GM18858 (cell line): ENCODE measurements around the gene MAML3.

Source experiments
- ATAC-seq: cut with Tn5 transposase; IDR thresholded peaks from one replicate; pipeline ENCODE4 v1.9.1; 2021; ENCODE audit not compliant: unreplicated experiment

MAML3 gene

GRCh38 chr4:139817657-139818452 lies 336.1 kb downstream of the MAML3 start:
- no peak for ATAC-seq

DNA sequence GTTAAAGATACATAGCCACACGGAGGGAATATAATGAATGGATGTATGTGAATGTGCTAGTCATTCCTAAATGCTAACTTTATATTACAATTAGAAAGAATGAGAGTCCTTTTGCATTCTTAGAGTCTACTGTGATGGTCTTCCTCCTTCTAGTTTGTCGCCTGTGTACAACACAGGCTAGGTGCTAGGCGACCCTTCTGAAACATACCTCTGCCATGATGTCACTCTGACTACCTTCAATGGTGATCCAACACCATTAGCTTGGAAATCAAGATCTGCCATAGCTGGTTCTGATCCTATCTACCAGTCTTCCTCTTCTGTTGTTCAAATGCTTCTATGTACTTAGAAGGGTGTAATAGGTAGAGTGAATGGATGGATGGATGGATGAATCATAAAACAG lies 337.1 kb downstream of the MAML3 start:
- no peak for ATAC-seq

- ATAC-seq, result no peak
These were observed 338.0 kb downstream of the MAML3 start for GRCh38 chr4:139815778-139816601.

GRCh38 chr4:139814323-139815015 lies 339.5 kb downstream of the MAML3 start:
- no peak for ATAC-seq

DNA sequence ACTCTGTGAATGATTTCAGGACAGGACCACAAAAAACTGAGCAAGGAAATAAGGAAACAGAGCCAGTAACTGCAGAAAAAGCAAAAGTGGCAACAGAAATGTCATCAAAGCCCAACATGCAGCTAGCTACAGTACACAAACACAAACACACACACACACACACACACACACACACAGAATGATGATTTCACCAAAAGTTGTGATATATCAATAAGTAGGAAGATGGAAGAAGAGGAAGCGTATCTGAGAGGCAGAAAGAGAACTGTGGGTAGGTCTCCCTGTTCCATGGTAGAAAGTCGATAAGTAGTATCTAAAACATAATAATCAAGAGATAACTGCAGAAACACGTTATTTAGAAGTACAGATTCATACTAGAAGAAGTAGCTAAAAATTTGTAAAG lies 340.1 kb downstream of the MAML3 start:
- no peak for ATAC-seq

GRCh38 chr4:139810710-139811109 lies 343.3 kb downstream of the MAML3 start:
- ATAC-seq, result no peak

- no peak for ATAC-seq
These were observed 344.2 kb downstream of the MAML3 start for GRCh38 chr4:139809757-139810140.

DNA sequence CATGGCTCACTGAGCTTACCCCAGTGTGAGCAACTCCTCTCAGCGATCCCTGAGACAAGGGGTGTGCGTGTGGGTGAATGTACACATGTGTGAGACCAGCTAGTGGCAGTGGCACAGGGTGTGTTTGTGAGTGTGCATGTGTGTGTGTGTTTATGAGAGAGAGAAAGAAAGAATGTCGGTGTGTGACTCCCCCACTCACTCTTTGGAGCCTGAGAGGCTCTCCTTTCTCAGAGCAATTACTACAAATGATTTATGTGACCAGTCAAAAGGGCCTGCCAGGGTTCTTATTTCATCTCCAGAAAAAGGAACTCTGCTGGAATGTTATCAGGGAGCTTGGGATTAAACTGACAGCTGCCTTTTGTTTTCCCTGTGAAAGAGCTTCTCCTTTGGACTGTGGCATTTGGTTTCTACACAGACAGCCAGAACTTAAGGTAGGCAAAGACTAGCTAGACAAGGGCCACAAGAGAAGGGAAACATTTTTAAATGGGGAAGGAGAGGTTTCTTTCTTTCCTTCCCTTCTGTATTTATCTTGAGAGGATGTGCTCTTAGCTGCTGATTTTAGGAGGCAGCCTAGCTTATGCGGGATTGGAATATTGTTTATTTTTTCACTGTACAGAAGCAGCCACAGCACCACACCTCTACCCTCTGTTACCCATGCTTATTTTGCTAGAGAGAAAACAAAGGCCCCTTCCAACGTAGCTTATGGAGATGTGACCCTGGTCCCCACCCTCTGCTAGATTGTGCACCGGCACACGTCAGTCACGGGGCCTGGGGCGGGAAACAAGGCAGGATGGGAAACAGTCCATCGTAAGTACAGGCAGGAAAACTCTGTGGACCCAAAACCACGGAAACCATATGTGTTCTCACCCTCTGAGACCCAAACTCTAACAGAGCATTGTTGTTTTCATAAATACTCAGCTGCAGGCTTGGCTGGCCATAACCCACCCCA lies 344.9 kb downstream of the MAML3 start:
- ATAC-seq, result no peak

DNA sequence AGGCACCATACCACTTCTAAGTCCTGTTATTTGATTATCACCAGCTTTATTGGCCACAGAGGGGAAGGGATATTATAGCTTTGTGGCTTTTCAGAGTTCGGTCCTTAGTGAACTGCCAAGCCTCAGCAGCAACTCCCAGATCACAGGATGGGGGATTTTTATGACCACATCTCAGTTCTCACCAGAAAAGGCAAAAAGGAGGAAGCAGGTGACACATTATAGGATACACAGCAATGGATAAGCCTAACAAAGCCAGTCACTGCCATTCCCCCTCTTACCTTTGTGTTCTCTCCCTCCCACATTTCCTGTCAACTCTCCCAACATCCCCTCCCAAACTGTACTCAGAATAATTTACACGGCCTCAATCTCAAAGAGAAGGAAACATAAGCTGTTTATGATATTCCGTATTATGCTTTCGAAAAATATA lies 345.6 kb downstream of the MAML3 start:
- ATAC-seq, result no peak

GRCh38 chr4:139807483-139807882 lies 346.5 kb downstream of the MAML3 start:
- ATAC-seq, result no peak

- no peak for ATAC-seq
These were observed 347.1 kb downstream of the MAML3 start for GRCh38 chr4:139806929-139807328.

- no peak for ATAC-seq
These were observed 351.1 kb downstream of the MAML3 start for GRCh38 chr4:139802931-139803330.

GRCh38 chr4:139802488-139802887 lies 351.5 kb downstream of the MAML3 start:
- ATAC-seq, result no peak

- no peak for ATAC-seq
These were observed 352.1 kb downstream of the MAML3 start for GRCh38 chr4:139801895-139802294.

- no peak for ATAC-seq
These were observed 353.9 kb downstream of the MAML3 start for GRCh38 chr4:139800082-139800481.

DNA sequence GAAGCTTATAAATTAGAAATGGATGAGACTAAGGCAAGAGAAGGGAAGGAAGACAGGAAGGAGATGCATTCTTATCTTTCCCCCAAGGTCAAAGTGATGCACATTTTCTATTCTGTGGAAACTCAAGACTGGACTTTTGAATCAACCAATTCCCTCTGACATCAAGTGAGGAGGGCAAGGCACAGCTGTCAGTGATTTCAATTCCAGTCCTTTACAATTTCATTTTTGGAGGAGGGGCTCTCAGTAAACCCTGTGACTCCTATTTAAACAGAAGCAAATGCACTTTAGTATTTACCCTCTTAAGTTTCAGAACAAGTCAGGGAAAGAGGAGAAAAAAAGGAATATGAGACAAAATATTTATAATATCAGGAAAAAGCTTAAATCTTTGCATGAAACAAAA lies 354.4 kb downstream of the MAML3 start:
- no peak for ATAC-seq

DNA sequence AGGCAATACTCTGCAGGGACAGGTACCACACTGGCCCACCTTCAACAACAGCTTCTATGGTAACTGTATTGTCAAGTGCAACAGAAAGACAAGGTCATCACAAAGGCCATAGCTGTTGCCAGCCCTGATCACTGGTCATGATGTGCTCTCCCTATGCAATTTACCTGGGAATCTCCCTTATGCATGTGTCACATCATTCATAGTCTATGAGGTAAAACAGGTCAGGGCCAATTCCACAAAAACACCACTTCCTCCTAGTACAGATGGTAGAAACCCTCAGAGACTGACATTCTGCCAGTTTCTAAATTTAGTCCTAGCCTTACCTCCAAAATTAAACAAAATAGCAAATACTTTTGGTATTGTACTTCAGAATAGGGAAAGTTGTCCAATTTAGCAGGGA lies 355.5 kb downstream of the MAML3 start:
- no peak for ATAC-seq

DNA sequence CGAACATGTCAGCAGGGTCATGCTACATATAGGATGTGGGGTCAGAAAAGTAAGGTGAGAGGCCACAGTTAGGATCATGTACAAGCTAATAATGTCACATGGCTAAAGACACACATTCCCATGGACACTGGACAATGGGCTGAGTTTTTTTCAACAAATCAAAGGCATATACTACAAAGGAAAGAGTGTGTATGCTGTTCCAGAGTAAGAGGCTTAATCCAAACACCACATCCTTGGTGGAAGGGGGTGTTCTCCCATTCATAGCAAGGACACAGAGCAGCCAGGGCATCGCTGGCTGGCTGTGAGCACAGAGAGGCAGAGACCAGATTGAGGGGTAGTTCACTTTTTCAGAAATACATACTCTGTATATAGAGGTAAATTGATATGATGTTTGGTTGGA lies 356.7 kb downstream of the MAML3 start:
- no peak for ATAC-seq

- no peak for ATAC-seq
These were observed 358.3 kb downstream of the MAML3 start for GRCh38 chr4:139795527-139796314.
